Gastrocnemius medialis (tissue), 4 donors: Measurements from ENCODE around the gene NUDCD2. TPM values are rescaled to one million over a fixed set of nuclear protein-coding genes. Genes with fewer than 3 reads are reported as not detected.

Source experiments
- ATAC-seq, 2 donors: fragments of 150-250 bp; one replicate each; pipeline ENCODE4 v1.9.1; 2016
- DNase-seq, 2 donors: peaks; one replicate each; pipeline ENCODE4 v3.0.0-alpha.2; 2019
- H3K27ac ChIP-seq, 4 donors: fragments of 200-600 bp; sonication (generic); 1 replicate in 1 of 4; 2 replicates in 3 of 4; pipeline ENCODE4 v1.5.1; 2016 to 2018; ENCODE audit warnings: mild to moderate bottlenecking in 2 of 4, moderate library complexity in 1 of 4
- H3K27me3 ChIP-seq, 3 donors: fragments of 200-600 bp; sonication (generic) in 2 of 3; 1 replicate in 1 of 3; 2 replicates in 2 of 3; pipeline versions ENCODE4 v1.5.1 to v1.6.0; 2016 to 2019; ENCODE audit warnings: mild to moderate bottlenecking in 1 of 3, moderate library complexity in 1 of 3
- H3K36me3 ChIP-seq, 2 donors: fragments of 200-600 bp; sonication (generic) in 1 of 2; one replicate each; pipeline ENCODE4 v1.5.1; 2017 to 2018
- H3K4me1 ChIP-seq, 2 donors: fragments of 200-600 bp; sonication (generic) in 1 of 2; one replicate each; pipeline ENCODE4 v1.5.1; 2016 to 2017; ENCODE audit warnings: mild to moderate bottlenecking in 2 of 2
- H3K4me3 ChIP-seq, 4 donors: fragments of 200-600 bp; sonication (generic) in 3 of 4; 1 replicate in 1 of 4; 2 replicates in 3 of 4; pipeline ENCODE4 v1.5.1; 2016 to 2019; ENCODE audit warnings: mild to moderate bottlenecking in 2 of 4
- H3K9me3 ChIP-seq, 3 donors: fragments of 200-600 bp; sonication (generic) in 2 of 3; 1 replicate in 1 of 3; 2 replicates in 2 of 3; pipeline ENCODE4 v1.5.1; 2016 to 2019
- POLR2A ChIP-seq, 2 donors: fragments of 450-650 bp; IDR thresholded peaks; one replicate each; pipeline ENCODE4 v1.6.1; 2017; ENCODE audit warnings: antibody characterized with exemption in 2 of 2, mild to moderate bottlenecking in 2 of 2, moderate library complexity in 2 of 2
- in situ Hi-C, 4 donors: fragments of 200-750 bp; cut with MboI; loops; one replicate each; pipeline versions ENCODE4 v1.15.0 to v1.8.0; 2017; ENCODE audit warnings: low sequenced_read_pairs in 4 of 4
- intact Hi-C: fragments of 100-400 bp; cut with DNase I; formaldehyde crosslinking; loops from one replicate; pipeline ENCODE4 v1.15.1; 2023; ENCODE audit warnings: low total_unique reads
- total RNA-seq, 4 donors: library from RNA; depleted of rRNA; stranded (reverse); fragments of >200 nt; gene quantifications; one replicate each; pipeline versions ENCODE4 v1.1.0 to v1.2.3, GENCODE V29; 2016
- TF ChIP-seq, protein P1 (sequence below), 5 experiments: fragments of 450-650 bp in 3 of 5; fragments of 200-600 bp in 2 of 5; sonication (generic) in 2 of 5; IDR thresholded peaks in 4 of 5; conservative IDR thresholded peaks in 1 of 5; 1 replicate in 4 of 5; 2 replicates in 1 of 5; pipeline ENCODE4 v1.5.1; 2016 to 2019; ENCODE audit warnings: antibody characterized with exemption in 5 of 5, mild to moderate bottlenecking in 3 of 5, moderate library complexity in 3 of 5

Gene NUDCD2, protein sequence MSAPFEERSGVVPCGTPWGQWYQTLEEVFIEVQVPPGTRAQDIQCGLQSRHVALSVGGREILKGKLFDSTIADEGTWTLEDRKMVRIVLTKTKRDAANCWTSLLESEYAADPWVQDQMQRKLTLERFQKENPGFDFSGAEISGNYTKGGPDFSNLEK
- 1 to 10 TPM; 4.2 to 9.1 (median 5.1) TPM for total RNA-seq

DNA sequence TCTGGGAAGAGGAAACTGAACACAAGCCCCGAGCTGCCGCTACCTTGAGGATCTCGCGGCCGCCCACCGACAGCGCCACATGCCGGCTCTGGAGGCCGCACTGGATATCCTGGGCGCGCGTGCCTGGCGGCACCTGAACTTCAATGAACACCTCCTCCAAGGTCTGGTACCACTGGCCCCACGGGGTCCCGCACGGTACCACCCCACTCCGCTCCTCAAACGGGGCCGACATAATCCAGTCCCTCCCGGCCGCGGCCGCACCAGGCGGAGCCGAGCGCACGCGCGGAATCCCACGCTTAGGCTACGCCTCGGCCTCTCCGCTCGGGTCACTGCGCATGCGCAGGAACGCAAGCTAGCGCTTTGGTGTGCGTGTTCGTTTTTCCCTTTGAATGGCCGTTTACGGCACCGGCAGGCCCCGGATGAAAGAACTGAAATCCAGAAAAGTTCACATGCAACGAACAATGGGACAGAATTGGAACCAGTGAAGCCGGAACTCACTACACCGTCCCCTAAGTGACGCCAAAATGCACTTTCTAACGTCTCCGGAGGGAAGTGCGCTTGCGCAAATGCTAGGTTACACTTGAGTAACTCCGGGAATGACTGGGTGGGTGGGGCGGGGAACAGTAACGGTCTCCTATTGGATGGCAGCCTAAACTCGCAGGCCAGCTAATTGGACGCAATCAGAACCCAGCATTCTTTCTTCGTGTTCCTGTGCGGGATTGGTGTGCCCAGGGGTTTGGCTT, at the start of gene NUDCD2:
Gene NUDCD2, minus strand, starts transcription at position 284 of the 743 bp plus-strand sequence. Its CDS starts 52 bp downstream, at position 232.
- Histone ChIP-seq H3K4me3 (peak within 1 kb of the TSS; percentile 63 to 91 (median 76)), H3K27me3 (no peaks in the 10 kb centered on the region), H3K36me3 (peaks cover 0 to 11% of the 10 kb centered on the region in 2 donors), H3K27ac (peak within 1 kb of the TSS; percentile 94 to 97 (median 96)), H3K9me3 (no peaks in the 10 kb centered on the region), H3K4me1 (peaks cover 26 to 27% of the 10 kb centered on the region in 2 donors)
- in situ Hi-C loops (loop anchor here in 2 of 4 donors (5.0 to 10.0 kb wide), 2 partner anchors 45 to 52 kb away; partner anchors contain the start of gene MAT2B (in 1 of the 2)), intact Hi-C loops (loop anchor here (1.0 kb wide), 2 partner anchors 23 to 45 kb away; partner anchors contain the start of genes CCNG1 and MAT2B)
- peak; percentile 81 to 90 for TF ChIP-seq POLR2A (IDR thresholded peaks at IDR 0.05)
- TF ChIP-seq, protein P1, sequence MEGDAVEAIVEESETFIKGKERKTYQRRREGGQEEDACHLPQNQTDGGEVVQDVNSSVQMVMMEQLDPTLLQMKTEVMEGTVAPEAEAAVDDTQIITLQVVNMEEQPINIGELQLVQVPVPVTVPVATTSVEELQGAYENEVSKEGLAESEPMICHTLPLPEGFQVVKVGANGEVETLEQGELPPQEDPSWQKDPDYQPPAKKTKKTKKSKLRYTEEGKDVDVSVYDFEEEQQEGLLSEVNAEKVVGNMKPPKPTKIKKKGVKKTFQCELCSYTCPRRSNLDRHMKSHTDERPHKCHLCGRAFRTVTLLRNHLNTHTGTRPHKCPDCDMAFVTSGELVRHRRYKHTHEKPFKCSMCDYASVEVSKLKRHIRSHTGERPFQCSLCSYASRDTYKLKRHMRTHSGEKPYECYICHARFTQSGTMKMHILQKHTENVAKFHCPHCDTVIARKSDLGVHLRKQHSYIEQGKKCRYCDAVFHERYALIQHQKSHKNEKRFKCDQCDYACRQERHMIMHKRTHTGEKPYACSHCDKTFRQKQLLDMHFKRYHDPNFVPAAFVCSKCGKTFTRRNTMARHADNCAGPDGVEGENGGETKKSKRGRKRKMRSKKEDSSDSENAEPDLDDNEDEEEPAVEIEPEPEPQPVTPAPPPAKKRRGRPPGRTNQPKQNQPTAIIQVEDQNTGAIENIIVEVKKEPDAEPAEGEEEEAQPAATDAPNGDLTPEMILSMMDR (IDR thresholded peaks at IDR 0.05 in 4 of 5, conservative IDR thresholded peaks at IDR 0.05 in 1 of 5), result peak in 2 of 5 experiments; percentile 42 to 43
- ATAC-seq (peak; percentile 97 to 98), DNase-seq (peak; percentile 95 to 97)

DNA sequence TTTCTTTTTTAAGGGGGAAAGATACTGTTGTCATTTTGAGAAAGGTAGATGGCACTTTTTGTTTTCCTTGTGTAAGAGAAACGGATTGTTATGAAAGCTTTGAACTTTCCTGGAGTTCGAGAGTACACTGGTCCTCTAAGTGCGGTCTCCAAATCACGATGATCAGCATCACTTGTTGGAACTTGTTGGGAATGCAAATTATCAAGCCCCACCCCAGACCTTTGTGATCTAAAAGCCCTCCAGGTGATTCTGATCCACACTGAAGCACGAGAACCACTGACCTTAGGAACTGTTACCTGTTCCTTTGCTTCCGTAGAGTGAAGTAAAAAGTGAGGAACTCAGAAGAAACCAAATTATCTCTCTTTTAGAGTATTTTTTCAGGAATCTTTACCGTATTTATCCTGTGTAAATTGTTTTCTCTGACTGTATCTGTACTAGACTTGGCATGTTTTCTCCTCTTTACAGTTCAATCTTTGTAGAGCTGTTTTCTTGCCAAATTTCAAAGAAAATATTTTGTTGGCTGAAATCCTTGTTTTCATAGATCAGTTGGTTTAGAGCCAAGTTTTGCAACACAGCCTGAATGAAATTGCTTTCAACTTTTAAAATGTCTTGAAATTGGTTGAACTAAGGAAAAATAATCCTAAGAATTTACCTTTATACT, 49.5 kb upstream of the NUDCD2 start:
- DNase-seq, result peak in 1 of 2 donors; percentile 32
- in situ Hi-C loops (loop anchor here in 1 of 4 donors (10.0 kb wide), 1 partner anchor 55 kb away; no protein-coding TSS in a partner anchor), intact Hi-C loops (no loop called here)
- H3K36me3 ChIP-seq, result peaks cover 0 to 25% of the 10 kb centered on the region in 2 donors
- TF ChIP-seq, protein P1 (IDR thresholded peaks at IDR 0.05 in 4 of 5, conservative IDR thresholded peaks at IDR 0.05 in 1 of 5), result no peak
- TF ChIP-seq POLR2A (IDR thresholded peaks at IDR 0.05), result no peak
- H3K27ac ChIP-seq, result peak overlapping the region; percentile 92 to 98 (median 96)
- peaks cover 48 to 54% of the 10 kb centered on the region in 2 donors for H3K4me1 ChIP-seq
- H3K9me3 ChIP-seq, result no peaks in the 10 kb centered on the region
- ATAC-seq, result no peak
- H3K4me3 ChIP-seq, result peak overlapping the region; percentile 26 to 88 (median 38)
- H3K27me3 ChIP-seq, result no peaks in the 10 kb centered on the region

DNA sequence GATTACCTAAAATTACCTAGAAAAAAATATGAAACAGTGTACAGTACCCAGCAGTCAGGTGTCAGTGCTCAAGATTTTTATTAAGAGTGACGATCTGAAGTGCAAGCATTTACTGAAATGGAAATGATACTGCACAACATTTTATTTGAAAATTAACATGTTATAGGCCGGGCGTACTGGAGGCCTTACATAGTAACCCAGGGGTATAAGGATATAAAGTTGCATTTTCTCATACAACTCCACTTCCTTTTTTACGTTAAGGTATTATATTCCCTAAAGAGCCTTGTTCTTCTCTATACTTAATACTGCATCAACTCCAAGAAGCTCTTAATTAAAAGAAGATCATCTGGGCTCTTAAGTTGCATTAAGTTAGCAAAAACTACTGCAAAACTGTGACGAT, 48.9 kb upstream of the NUDCD2 start:
- in situ Hi-C loops, result loop anchor here in 1 of 4 donors (10.0 kb wide), 1 partner anchor 54 kb away; no protein-coding TSS in a partner anchor
- Histone ChIP-seq H3K4me3 (peak overlapping the region; percentile 26 to 88 (median 38)), H3K4me1 (peaks cover 55 to 57% of the 10 kb centered on the region in 2 donors), H3K27me3 (no peaks in the 10 kb centered on the region), H3K9me3 (no peaks in the 10 kb centered on the region), H3K27ac (peak overlapping the region; percentile 92 to 98 (median 96)), H3K36me3 (peaks cover 0 to 19% of the 10 kb centered on the region in 2 donors)
- ATAC-seq (no peak), DNase-seq (no peak)
- TF ChIP-seq, protein P1 (IDR thresholded peaks at IDR 0.05 in 4 of 5, conservative IDR thresholded peaks at IDR 0.05 in 1 of 5), result no peak
- TF ChIP-seq POLR2A (IDR thresholded peaks at IDR 0.05), result no peak
- intact Hi-C loops, result no loop called here

DNA sequence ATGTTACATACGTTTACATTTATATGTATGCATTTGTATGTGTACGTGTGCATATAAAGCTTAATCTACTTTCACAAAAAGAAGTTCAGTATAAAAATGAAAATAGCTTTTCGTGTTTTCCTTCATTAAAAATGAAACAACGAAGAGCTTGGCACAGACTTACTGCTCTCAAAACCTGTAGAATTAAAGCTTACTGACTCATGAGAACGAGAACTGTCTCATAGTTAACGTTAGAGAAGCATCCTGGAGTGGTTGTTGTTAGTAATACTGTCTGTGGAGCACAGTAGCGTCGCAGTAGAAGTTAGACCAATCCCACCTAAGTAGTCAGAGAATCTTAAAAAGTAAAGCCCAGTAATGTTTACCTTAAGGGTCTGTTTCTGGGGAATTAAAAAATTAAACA, 46.8 kb upstream of the NUDCD2 start:
- H3K4me1 ChIP-seq, result peaks cover 58 to 64% of the 10 kb centered on the region in 2 donors
- DNase-seq (no peak), ATAC-seq (no peak)
- intact Hi-C loops, result no loop called here
- H3K27ac ChIP-seq, result peak overlapping the region; percentile 92 to 98 (median 96)
- no peaks in the 10 kb centered on the region for H3K27me3 ChIP-seq
- no peak for TF ChIP-seq POLR2A (IDR thresholded peaks at IDR 0.05)
- TF ChIP-seq, protein P1 (IDR thresholded peaks at IDR 0.05 in 4 of 5, conservative IDR thresholded peaks at IDR 0.05 in 1 of 5), result no peak
- H3K9me3 ChIP-seq, result no peaks in the 10 kb centered on the region
- peak overlapping the region; percentile 72 to 88 (median 80) for H3K4me3 ChIP-seq
- in situ Hi-C loops, result loop anchor here in 1 of 4 donors (10.0 kb wide), 1 partner anchor 52 kb away; no protein-coding TSS in a partner anchor
- no peaks in the 10 kb centered on the region for H3K36me3 ChIP-seq
